ENCODE results near the gene ZDHHC5. TPM values are rescaled to one million over a fixed set of nuclear protein-coding genes. Genes with fewer than 3 reads are reported as not detected.
A peak's percentile ranks its signal among the peaks of the same experiment; 100 is the strongest.

Gene ZDHHC5
- total and polyA plus RNA-seq, 5 donors from 2014 or later: 32.1 to 49.8 (median 34.0) TPM

DNA sequence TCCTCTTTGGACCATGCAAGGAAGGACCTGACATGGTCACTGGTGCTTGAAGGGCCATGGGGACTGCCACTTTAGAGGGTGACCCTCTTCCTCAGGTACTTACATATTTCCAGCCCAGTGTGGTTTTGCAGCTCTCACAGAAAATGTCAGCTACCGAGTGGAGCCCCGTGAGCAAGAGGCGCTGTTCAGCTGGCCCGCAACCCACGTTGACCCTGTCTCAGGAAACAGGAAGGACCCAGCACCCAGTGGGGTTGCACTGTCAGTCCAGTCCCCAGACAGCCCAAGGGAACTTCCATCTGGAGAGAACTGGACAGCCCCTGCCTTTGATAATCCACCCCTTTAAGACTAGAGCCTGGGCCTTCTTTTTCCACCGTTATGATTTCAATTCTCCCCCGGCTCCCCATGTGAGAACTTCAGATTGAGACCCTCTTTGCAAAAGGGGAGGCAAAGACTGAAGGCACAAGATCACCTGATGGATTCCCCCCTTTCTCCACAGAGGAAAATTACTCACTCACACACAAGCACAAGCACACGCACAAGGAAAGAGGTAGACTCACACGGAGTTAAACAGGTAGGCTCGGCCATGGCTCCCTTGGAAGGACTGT, 21.6 kb upstream of the ZDHHC5 start:
- peak overlapping the region in 1 of 3 donors; percentile 46 for H3K27ac Mint-ChIP-seq
- ATAC-seq (ENCODE audit: low read depth in 2 of 2): no peak
- H3K4me3 ChIP-seq (ENCODE audit: low read depth, low read length): no peak overlapping the region
- no peaks in the 10 kb centered on the region for H3K36me3 Mint-ChIP-seq
- DNase-seq: no peak
- peaks cover 81% of the 10 kb centered on the region for H3K27me3 Mint-ChIP-seq
- H3K27me3 ChIP-seq (ENCODE audit: control insufficient read depth, insufficient read depth, low read length): peaks cover 33% of the 10 kb centered on the region
- H3K4me3 Mint-ChIP-seq: peak overlapping the region in 2 of 4 donors; percentile 24 to 52
- H3K27ac ChIP-seq (ENCODE audit: insufficient read depth, low read length, poor library complexity, severe bottlenecking): no peak overlapping the region
- no peaks in the 10 kb centered on the region for H3K36me3 ChIP-seq (ENCODE audit: control insufficient read depth, insufficient read depth, low read length)
- H3K9me3 ChIP-seq (ENCODE audit: control insufficient read depth in 2 of 2, low read length in 2 of 2): no peaks in the 10 kb centered on the region
- H3K4me1 ChIP-seq (ENCODE audit: control insufficient read depth, insufficient read depth, low read length, poor library complexity, severe bottlenecking): peaks cover 24% of the 10 kb centered on the region
- peaks cover 0 to 4% (median 0%) of the 10 kb centered on the region in 7 donors for H3K9me3 Mint-ChIP-seq
- peaks cover 0 to 35% (median 21%) of the 10 kb centered on the region in 4 donors for H3K4me1 Mint-ChIP-seq

- peaks cover 24% of the 10 kb centered on the region for H3K4me1 ChIP-seq (ENCODE audit: control insufficient read depth, insufficient read depth, low read length, poor library complexity, severe bottlenecking)
- Mint-ChIP-seq H3K27ac (no peak overlapping the region), H3K4me1 (peaks cover 0 to 34% (median 21%) of the 10 kb centered on the region in 4 donors), H3K9me3 (peaks cover 0 to 4% (median 0%) of the 10 kb centered on the region in 7 donors), H3K36me3 (no peaks in the 10 kb centered on the region), H3K4me3 (peak overlapping the region in 2 of 4 donors; percentile 24 to 52), H3K27me3 (peaks cover 77% of the 10 kb centered on the region)
- DNase-seq (no peak), ATAC-seq (ENCODE audit: low read depth in 2 of 2) (no peak)
- no peaks in the 10 kb centered on the region for H3K36me3 ChIP-seq (ENCODE audit: control insufficient read depth, insufficient read depth, low read length)
- no peaks in the 10 kb centered on the region for H3K9me3 ChIP-seq (ENCODE audit: control insufficient read depth in 2 of 2, low read length in 2 of 2)
- peaks cover 33% of the 10 kb centered on the region for H3K27me3 ChIP-seq (ENCODE audit: control insufficient read depth, insufficient read depth, low read length)
- H3K27ac ChIP-seq (ENCODE audit: insufficient read depth, low read length, poor library complexity, severe bottlenecking): no peak overlapping the region
- H3K4me3 ChIP-seq (ENCODE audit: low read depth, low read length): no peak overlapping the region
Measured at GRCh38 chr11:57646799-57647303, 21.1 kb upstream of the ZDHHC5 start.

GRCh38 chr11:57647372-57647771, 20.5 kb upstream of the ZDHHC5 start:
- DNase-seq: no peak
- peaks cover 0 to 4% (median 0%) of the 10 kb centered on the region in 7 donors for H3K9me3 Mint-ChIP-seq
- peaks cover 24% of the 10 kb centered on the region for H3K4me1 ChIP-seq (ENCODE audit: control insufficient read depth, insufficient read depth, low read length, poor library complexity, severe bottlenecking)
- no peak overlapping the region for H3K27ac Mint-ChIP-seq
- ATAC-seq (ENCODE audit: low read depth in 2 of 2): no peak
- no peak overlapping the region for H3K4me3 Mint-ChIP-seq
- H3K27ac ChIP-seq (ENCODE audit: insufficient read depth, low read length, poor library complexity, severe bottlenecking): no peak overlapping the region
- peaks cover 33% of the 10 kb centered on the region for H3K27me3 ChIP-seq (ENCODE audit: control insufficient read depth, insufficient read depth, low read length)
- H3K4me1 Mint-ChIP-seq: peaks cover 0 to 34% (median 21%) of the 10 kb centered on the region in 4 donors
- H3K36me3 Mint-ChIP-seq: no peaks in the 10 kb centered on the region
- H3K4me3 ChIP-seq (ENCODE audit: low read depth, low read length): no peak overlapping the region
- peaks cover 77% of the 10 kb centered on the region for H3K27me3 Mint-ChIP-seq
- H3K36me3 ChIP-seq (ENCODE audit: control insufficient read depth, insufficient read depth, low read length): no peaks in the 10 kb centered on the region
- no peaks in the 10 kb centered on the region for H3K9me3 ChIP-seq (ENCODE audit: control insufficient read depth in 2 of 2, low read length in 2 of 2)

DNA sequence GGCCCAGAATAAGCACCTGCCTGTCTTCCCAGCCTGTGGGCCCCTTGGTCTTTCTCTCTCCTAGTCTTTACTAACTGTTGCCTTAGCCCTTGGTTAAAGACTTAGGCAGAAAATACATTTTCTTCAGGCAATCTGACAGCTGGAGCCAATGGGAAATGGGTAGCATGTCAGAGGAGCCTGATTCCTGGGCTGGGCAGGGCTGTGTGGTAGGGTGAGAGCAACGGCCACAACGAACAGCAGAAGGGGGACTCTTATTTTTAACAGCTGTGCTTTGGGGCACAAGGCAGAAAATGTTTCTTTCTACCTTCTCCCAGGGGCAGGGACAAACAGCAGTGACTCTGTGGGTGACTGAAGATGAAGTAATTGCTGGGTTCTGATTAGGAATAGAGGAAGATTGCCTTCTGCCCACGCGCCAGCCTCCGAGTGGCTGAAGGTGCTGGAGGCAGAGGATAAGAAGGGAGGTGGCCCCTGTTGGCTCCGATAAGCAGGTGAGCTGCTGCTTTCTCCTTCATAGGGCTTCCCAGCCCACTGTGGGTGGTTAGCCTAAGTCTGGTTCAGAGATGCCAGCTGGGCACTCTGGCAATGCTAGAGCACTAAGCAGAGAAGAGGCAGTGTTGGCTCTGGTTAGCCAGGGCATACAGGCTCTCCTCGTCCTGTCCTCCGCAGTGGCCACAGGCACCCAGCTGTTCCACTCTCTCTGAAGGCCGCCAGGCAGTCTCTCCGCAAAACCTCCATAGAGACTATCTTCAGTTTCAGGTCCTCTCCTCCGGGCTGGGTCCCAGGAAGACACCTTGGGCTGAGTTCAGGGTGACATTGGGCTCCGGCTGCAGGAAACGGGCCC, 19.7 kb upstream of the ZDHHC5 start:
- H3K27ac Mint-ChIP-seq: peak overlapping the region in 2 of 3 donors; percentile 46 to 91
- no peaks in the 10 kb centered on the region for H3K36me3 ChIP-seq (ENCODE audit: control insufficient read depth, insufficient read depth, low read length)
- H3K4me1 ChIP-seq (ENCODE audit: control insufficient read depth, insufficient read depth, low read length, poor library complexity, severe bottlenecking): peaks cover 24% of the 10 kb centered on the region
- DNase-seq (no peak), ATAC-seq (ENCODE audit: low read depth in 2 of 2) (no peak)
- no peak overlapping the region for H3K4me3 ChIP-seq (ENCODE audit: low read depth, low read length)
- peak overlapping the region; percentile 53 to 84 (median 71) for H3K4me3 Mint-ChIP-seq
- H3K9me3 ChIP-seq (ENCODE audit: control insufficient read depth in 2 of 2, low read length in 2 of 2): no peaks in the 10 kb centered on the region
- H3K36me3 Mint-ChIP-seq: no peaks in the 10 kb centered on the region
- peaks cover 33% of the 10 kb centered on the region for H3K27me3 ChIP-seq (ENCODE audit: control insufficient read depth, insufficient read depth, low read length)
- peaks cover 69% of the 10 kb centered on the region for H3K27me3 Mint-ChIP-seq
- no peak overlapping the region for H3K27ac ChIP-seq (ENCODE audit: insufficient read depth, low read length, poor library complexity, severe bottlenecking)
- H3K4me1 Mint-ChIP-seq: peaks cover 0 to 40% (median 21%) of the 10 kb centered on the region in 4 donors
- peaks cover 0 to 4% (median 0%) of the 10 kb centered on the region in 7 donors for H3K9me3 Mint-ChIP-seq

GRCh38 chr11:57648801-57649735, 18.8 kb upstream of the ZDHHC5 start:
- Mint-ChIP-seq H3K27ac (peak overlapping the region; percentile 43 to 93 (median 91)), H3K27me3 (peaks cover 62% of the 10 kb centered on the region), H3K4me3 (peak overlapping the region; percentile 56 to 87 (median 82)), H3K9me3 (peaks cover 0 to 4% (median 0%) of the 10 kb centered on the region in 7 donors), H3K36me3 (no peaks in the 10 kb centered on the region), H3K4me1 (peaks cover 0 to 41% (median 21%) of the 10 kb centered on the region in 4 donors)
- H3K4me1 ChIP-seq (ENCODE audit: control insufficient read depth, insufficient read depth, low read length, poor library complexity, severe bottlenecking): peaks cover 24% of the 10 kb centered on the region
- no peaks in the 10 kb centered on the region for H3K36me3 ChIP-seq (ENCODE audit: control insufficient read depth, insufficient read depth, low read length)
- no peak for DNase-seq
- H3K9me3 ChIP-seq (ENCODE audit: control insufficient read depth in 2 of 2, low read length in 2 of 2): no peaks in the 10 kb centered on the region
- H3K27ac ChIP-seq (ENCODE audit: insufficient read depth, low read length, poor library complexity, severe bottlenecking): peak overlapping the region; percentile 18
- ATAC-seq (ENCODE audit: low read depth in 2 of 2): no peak
- H3K27me3 ChIP-seq (ENCODE audit: control insufficient read depth, insufficient read depth, low read length): peaks cover 33% of the 10 kb centered on the region
- H3K4me3 ChIP-seq (ENCODE audit: low read depth, low read length): peak overlapping the region; percentile 71

DNA sequence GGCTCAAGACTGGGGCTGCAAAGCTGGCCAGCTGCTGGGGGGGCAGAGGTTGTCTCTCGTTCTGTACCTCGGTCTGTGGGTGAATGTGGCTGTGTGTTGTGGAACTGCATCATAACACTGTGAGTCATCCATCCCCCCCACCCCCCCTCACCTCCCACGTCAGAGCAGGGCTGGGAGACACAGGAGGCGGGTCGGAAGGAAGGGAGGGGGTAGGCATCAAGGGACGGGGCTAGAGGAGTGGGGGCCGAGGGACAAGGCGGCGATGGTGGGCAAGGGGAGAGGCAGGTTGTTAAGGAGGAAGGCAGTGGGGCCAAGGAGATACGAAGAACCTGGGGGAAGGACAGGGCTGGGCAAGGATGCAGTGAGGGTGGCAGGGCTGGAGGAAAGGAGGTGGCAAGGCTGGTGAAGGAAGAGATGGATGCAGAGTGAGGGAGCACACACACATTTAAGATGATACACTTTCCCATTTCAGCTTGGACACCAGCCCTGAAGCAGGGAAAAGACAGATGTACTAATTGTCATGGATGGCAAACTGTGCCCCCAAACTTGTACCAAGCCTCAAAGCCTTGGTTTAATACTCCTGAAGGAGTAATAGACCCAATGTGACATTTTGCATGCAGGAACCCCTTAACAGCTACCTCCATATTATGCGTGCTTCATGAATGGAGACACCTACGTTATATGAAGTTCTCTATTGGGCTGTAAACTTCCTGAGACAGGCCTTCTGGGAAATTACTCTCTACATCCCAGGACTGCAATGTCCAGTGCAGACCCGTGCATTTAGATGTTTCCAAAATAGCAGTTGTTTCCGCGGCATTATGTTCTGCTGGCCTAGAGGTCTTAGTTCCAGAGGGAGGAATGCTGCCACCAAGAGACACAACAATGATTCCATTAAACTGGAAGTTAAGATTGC, 17.8 kb upstream of the ZDHHC5 start, which contains the start of gene YPEL4:
YPEL4 (minus strand) TSS at position 87 of the 913 bp plus-strand sequence. CDS start 2,805 bp downstream, outside the sequence.
- H3K27me3 ChIP-seq (ENCODE audit: control insufficient read depth, insufficient read depth, low read length): peaks cover 31% of the 10 kb centered on the region
- ATAC-seq (ENCODE audit: low read depth in 2 of 2) (peak; percentile 83 to 88), DNase-seq (peak; percentile 63 to 76 (median 64))
- no peaks in the 10 kb centered on the region for H3K9me3 ChIP-seq (ENCODE audit: control insufficient read depth in 2 of 2, low read length in 2 of 2)
- Mint-ChIP-seq H3K9me3 (peaks cover 0 to 4% (median 0%) of the 10 kb centered on the region in 7 donors), H3K36me3 (no peaks in the 10 kb centered on the region), H3K27me3 (peaks cover 52% of the 10 kb centered on the region), H3K4me3 (peak within 1 kb of the TSS; percentile 78 to 87 (median 82)), H3K27ac (peak within 1 kb of the TSS; percentile 85 to 93 (median 91)), H3K4me1 (peaks cover 0 to 41% (median 18%) of the 10 kb centered on the region in 4 donors)
- H3K4me3 ChIP-seq (ENCODE audit: low read depth, low read length): peak within 1 kb of the TSS; percentile 71
- H3K4me1 ChIP-seq (ENCODE audit: control insufficient read depth, insufficient read depth, low read length, poor library complexity, severe bottlenecking): peaks cover 24% of the 10 kb centered on the region
- H3K36me3 ChIP-seq (ENCODE audit: control insufficient read depth, insufficient read depth, low read length): no peaks in the 10 kb centered on the region
- peak within 1 kb of the TSS; percentile 18 for H3K27ac ChIP-seq (ENCODE audit: insufficient read depth, low read length, poor library complexity, severe bottlenecking)

Measured in CD4-positive, CD25-positive, alpha-beta regulatory T cell (primary cell).